HG02798 (cell line): Measurements from ENCODE around the gene FKBP6.
A peak's percentile ranks its signal among the peaks of the same experiment; 100 is the strongest.
"Not testable (repeated sequence)": the region's sequence is repeated elsewhere in the genome, so short reads cannot be mapped to it uniquely, and the experiment has no call there.

Experiments
- ATAC-seq: cut with Tn5 transposase; IDR thresholded peaks from one replicate; pipeline ENCODE4 v1.9.1; 2021; ENCODE audit warnings: mild to moderate bottlenecking; ENCODE audit not compliant: unreplicated experiment, poor library complexity

The FKBP6 gene

GRCh38 chr7:73387908-73388414 is 60.0 kb downstream of the FKBP6 start:
- no peak for ATAC-seq

GRCh38 chr7:73391396-73391795 is 63.4 kb downstream of the FKBP6 start:
- ATAC-seq, result no peak

- ATAC-seq, result no peak
These were observed 66.5 kb downstream of the FKBP6 start for GRCh38 chr7:73394422-73394821.

GRCh38 chr7:73395538-73396503 is 67.9 kb downstream of the FKBP6 start:
- ATAC-seq, result no peak

GRCh38 chr7:73397521-73398281 is 69.7 kb downstream of the FKBP6 start:
- ATAC-seq, result no peak

GRCh38 chr7:73399185-73400050 is 71.5 kb downstream of the FKBP6 start:
- ATAC-seq, result peak; percentile 75

GRCh38 chr7:73404860-73405259 is 76.9 kb downstream of the FKBP6 start:
- not testable (repeated sequence) for ATAC-seq
